Mammary epithelial cell (primary cell): ENCODE results near the gene MGA.

Experiments
- EZH2 ChIP-seq: IDR thresholded peaks from 2 replicates; pipeline ENCODE4 v1.6.1; 2012; ENCODE audit warnings: low read length, inconsistent platforms, borderline replicate concordance
- TF ChIP-seq, protein P1 (sequence below), 2 donors: IDR thresholded peaks in 1 of 2; conservative IDR thresholded peaks in 1 of 2; 2 replicates each; pipeline ENCODE4 v1.5.1; 2011 to 2012; ENCODE audit warnings: inconsistent platforms in 2 of 2, low read length in 2 of 2, mild to moderate bottlenecking in 2 of 2, control low read depth in 1 of 2, low read depth in 1 of 2; ENCODE audit not compliant: insufficient read depth in 1 of 2; ENCODE audit errors: extremely low read depth in 1 of 2

DNA sequence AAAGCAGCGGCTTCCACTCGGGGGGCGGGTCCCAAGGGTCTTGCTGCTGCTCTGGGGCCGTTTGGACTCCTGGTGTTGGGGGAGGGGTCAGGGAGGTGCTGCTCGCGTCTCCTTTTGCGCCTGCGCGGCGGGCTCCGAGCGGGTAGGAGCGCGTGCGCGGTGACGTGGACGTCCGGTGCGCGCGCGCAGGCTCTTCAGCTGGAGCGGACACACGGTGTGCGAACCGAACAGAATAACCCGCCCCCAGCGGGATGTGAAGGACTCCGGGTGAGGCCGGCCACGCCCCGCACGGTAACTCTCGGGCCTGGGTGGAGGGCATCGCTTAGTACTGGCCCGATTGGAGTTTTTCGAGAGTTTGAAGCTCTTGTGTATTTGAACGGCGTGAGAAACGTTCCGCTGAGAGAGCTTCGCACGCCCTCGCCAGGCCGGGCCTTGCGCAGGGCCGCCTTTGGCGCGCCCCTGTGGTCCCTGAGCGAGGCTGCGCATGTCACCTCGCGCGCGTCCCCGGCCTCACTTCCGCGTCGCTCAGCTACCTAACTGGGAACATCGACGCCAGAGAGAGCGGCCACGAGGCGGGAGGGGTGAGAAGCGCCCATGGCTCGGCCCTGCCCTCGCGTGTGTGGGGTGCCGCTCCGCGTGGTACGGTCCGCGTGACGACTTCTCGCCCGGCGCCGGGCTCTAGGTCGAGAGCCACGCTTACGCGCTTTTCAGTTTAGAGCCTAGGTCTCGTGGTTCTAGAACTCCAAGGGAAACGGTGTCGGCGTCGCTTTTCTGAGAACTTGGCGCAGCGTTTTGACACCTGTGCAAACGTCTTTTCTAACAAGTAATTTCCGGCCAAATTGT, at the start of gene MGA:
- TF ChIP-seq, protein P1, sequence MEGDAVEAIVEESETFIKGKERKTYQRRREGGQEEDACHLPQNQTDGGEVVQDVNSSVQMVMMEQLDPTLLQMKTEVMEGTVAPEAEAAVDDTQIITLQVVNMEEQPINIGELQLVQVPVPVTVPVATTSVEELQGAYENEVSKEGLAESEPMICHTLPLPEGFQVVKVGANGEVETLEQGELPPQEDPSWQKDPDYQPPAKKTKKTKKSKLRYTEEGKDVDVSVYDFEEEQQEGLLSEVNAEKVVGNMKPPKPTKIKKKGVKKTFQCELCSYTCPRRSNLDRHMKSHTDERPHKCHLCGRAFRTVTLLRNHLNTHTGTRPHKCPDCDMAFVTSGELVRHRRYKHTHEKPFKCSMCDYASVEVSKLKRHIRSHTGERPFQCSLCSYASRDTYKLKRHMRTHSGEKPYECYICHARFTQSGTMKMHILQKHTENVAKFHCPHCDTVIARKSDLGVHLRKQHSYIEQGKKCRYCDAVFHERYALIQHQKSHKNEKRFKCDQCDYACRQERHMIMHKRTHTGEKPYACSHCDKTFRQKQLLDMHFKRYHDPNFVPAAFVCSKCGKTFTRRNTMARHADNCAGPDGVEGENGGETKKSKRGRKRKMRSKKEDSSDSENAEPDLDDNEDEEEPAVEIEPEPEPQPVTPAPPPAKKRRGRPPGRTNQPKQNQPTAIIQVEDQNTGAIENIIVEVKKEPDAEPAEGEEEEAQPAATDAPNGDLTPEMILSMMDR (conservative IDR thresholded peaks at IDR 0.05 in 1 of 2, IDR thresholded peaks at IDR 0.05 in 1 of 2; ENCODE audit: extremely low read depth in 1 of 2, insufficient read depth in 1 of 2, low read depth in 1 of 2, low read length in 2 of 2): no peak
- no peak for TF ChIP-seq EZH2
